SK-N-SH (cell line): ENCODE data around the gene PRKN. TPM values are rescaled to one million over a fixed set of nuclear protein-coding genes. Genes with fewer than 3 reads are reported as not detected.
A peak's percentile ranks its signal among the peaks of the same experiment; 100 is the strongest.

Experiments
- CTCF ChIA-PET: fragments of 300-600, 350-600 bp; formaldehyde crosslinking; extraction: SDS; loops from one replicate; lab custom pipeline; 2021; lab: Yijun Ruan, JAX
- POLR2A ChIA-PET: fragments of 350-600 bp; sonication (Branson Sonifier 250); formaldehyde crosslinking; extraction: SDS; loops from one replicate; lab custom pipeline; 2020; ENCODE audit warnings: antibody characterized with exemption, inconsistent platforms; lab: Yijun Ruan, JAX
- DNase-seq: peaks from one replicate; pipeline ENCODE4 v3.0.0; 2012
- H2AFZ ChIP-seq: fragments of 200-600 bp; sonication (generic); 2 replicates; pipeline ENCODE4 v1.8.1; 2016; ENCODE audit warnings: antibody characterized with exemption, mild to moderate bottlenecking, low read depth
- H3F3A ChIP-seq: fragments of 200-600 bp; sonication (generic); replicated peaks from 2 replicates; pipeline ENCODE3; 2016; ENCODE audit warnings: antibody characterized with exemption, mild to moderate bottlenecking; ENCODE audit not compliant: insufficient read depth
- H3K27ac ChIP-seq, 2 experiments: fragments of 200-500 bp in 1 of 2; fragments of 200-600 bp in 1 of 2; sonication (Bioruptor generic) in 1 of 2; sonication (generic), shearing (Covaris generic) in 1 of 2; 2 replicates each; pipeline versions ENCODE4 v1.5.1 to v1.6.1; 2014 to 2016; ENCODE audit warnings: low read depth in 2 of 2, inconsistent platforms in 1 of 2, low read length in 1 of 2, mild to moderate bottlenecking in 1 of 2, mixed read lengths in 1 of 2
- H3K27me3 ChIP-seq: fragments of 200-600 bp; sonication (generic), shearing (Covaris generic); 2 replicates; pipeline ENCODE4 v1.6.1; 2016; ENCODE audit warnings: mixed run types; ENCODE audit not compliant: insufficient read depth
- H3K36me3 ChIP-seq, 2 experiments: fragments of 200-500 bp in 1 of 2; fragments of 200-600 bp in 1 of 2; sonication (Bioruptor generic) in 1 of 2; sonication (generic) in 1 of 2; replicated peaks in 1 of 2; 2 replicates each; pipeline versions ENCODE3 to v1.5.1; 2014 to 2016; ENCODE audit warnings: low read length in 1 of 2, mild to moderate bottlenecking in 1 of 2; ENCODE audit not compliant: insufficient read depth in 2 of 2, control insufficient read depth in 1 of 2
- H3K4me1 ChIP-seq, 2 experiments: fragments of 200-500 bp in 1 of 2; fragments of 200-600 bp in 1 of 2; sonication (Bioruptor generic) in 1 of 2; sonication (generic), shearing (Covaris generic) in 1 of 2; 2 replicates each; pipeline versions ENCODE4 v1.5.1 to v1.6.1; 2014 to 2016; ENCODE audit warnings: low read depth in 1 of 2, low read length in 1 of 2, mixed run types in 1 of 2; ENCODE audit not compliant: insufficient read depth in 2 of 2, control insufficient read depth in 1 of 2
- H3K4me2 ChIP-seq: fragments of 200-600 bp; sonication (generic), shearing (Covaris generic); 2 replicates; pipeline ENCODE4 v1.6.1; 2017; ENCODE audit warnings: mixed run types
- H3K4me3 ChIP-seq, 2 experiments: fragments of 200-500 bp in 1 of 2; fragments of 200-600 bp in 1 of 2; sonication (Bioruptor generic) in 1 of 2; sonication (generic), shearing (Covaris generic) in 1 of 2; 2 replicates each; pipeline versions ENCODE4 v1.5.1 to v1.8.1; 2014 to 2016; ENCODE audit warnings: low read depth in 2 of 2, inconsistent platforms in 1 of 2, low read length in 1 of 2, mild to moderate bottlenecking in 1 of 2, mixed read lengths in 1 of 2, moderate library complexity in 1 of 2
- H3K79me2 ChIP-seq: fragments of 200-600 bp; sonication (generic); 2 replicates; pipeline ENCODE4 v1.8.1; 2017; ENCODE audit warnings: mild to moderate bottlenecking; ENCODE audit not compliant: insufficient read depth
- H3K9ac ChIP-seq: fragments of 200-600 bp; sonication (generic); 2 replicates; pipeline ENCODE4 v1.6.1; 2017; ENCODE audit warnings: mixed run types
- H3K9me2 ChIP-seq: fragments of 200-600 bp; sonication (generic); 2 replicates; pipeline ENCODE4 v1.6.1; 2017; ENCODE audit warnings: mixed run types
- H3K9me3 ChIP-seq: fragments of 200-600 bp; sonication (generic); 2 replicates; pipeline ENCODE4 v1.6.1; 2017; ENCODE audit warnings: mixed run types, mild to moderate bottlenecking, moderate library complexity
- H4K20me1 ChIP-seq: fragments of 200-600 bp; sonication (generic); 2 replicates; pipeline ENCODE4 v1.6.1; 2017; ENCODE audit warnings: mild to moderate bottlenecking, mixed run types; ENCODE audit not compliant: insufficient read depth
- CTCF ChIP-seq: fragments of 200-600 bp; sonication (generic); IDR thresholded peaks from 2 replicates; pipeline ENCODE4 v1.6.1; 2017; ENCODE audit warnings: antibody characterized with exemption, mild to moderate bottlenecking, moderate library complexity
- EZH2phosphoT487 ChIP-seq: fragments of 200-600 bp; sonication (generic); IDR thresholded peaks from 2 replicates; pipeline ENCODE4 v1.6.1; 2017; ENCODE audit warnings: low read depth, mixed run types, mild to moderate bottlenecking, antibody characterized with exemption, moderate library complexity, borderline replicate concordance
- FOSL2 ChIP-seq: IDR thresholded peaks from 2 replicates; pipeline ENCODE4 v1.4.0; 2012; ENCODE audit warnings: low read depth, mild to moderate bottlenecking, moderate library complexity, borderline replicate concordance
- GABPA ChIP-seq: IDR thresholded peaks from 2 replicates; pipeline ENCODE4 v1.4.0; 2012; ENCODE audit warnings: low read depth, mild to moderate bottlenecking
- GATA2 ChIP-seq: sonication (generic); formaldehyde crosslinking; IDR thresholded peaks from 2 replicates; pipeline ENCODE4 v1.5.0; 2020; ENCODE audit warnings: mild to moderate bottlenecking, missing genetic modification reagents
- IRF3 ChIP-seq: fragments of 150-350 bp; IDR thresholded peaks from 2 replicates; pipeline ENCODE4 v1.6.1; 2016; ENCODE audit warnings: mild to moderate bottlenecking, low read depth, low read length
- JUND ChIP-seq: IDR thresholded peaks from 2 replicates; pipeline ENCODE4 v1.4.0; 2012
- MEF2A ChIP-seq: IDR thresholded peaks from 2 replicates; pipeline ENCODE4 v1.4.0; 2012; ENCODE audit warnings: low read depth, borderline replicate concordance
- MXI1 ChIP-seq: IDR thresholded peaks from 2 replicates; pipeline ENCODE4 v1.6.1; 2012; ENCODE audit warnings: mild to moderate bottlenecking, low read depth, low read length, improper control_type of control experiment
- PBX3 ChIP-seq: IDR thresholded peaks from 2 replicates; pipeline ENCODE4; 2012
- RAD21 ChIP-seq: IDR thresholded peaks from 2 replicates; pipeline ENCODE4 v1.6.1; 2012; ENCODE audit warnings: mild to moderate bottlenecking, low read length
- RCOR1 ChIP-seq: fragments of 150-350 bp; IDR thresholded peaks from 2 replicates; pipeline ENCODE4 v1.6.1; 2017; ENCODE audit warnings: antibody characterized with exemption, low read length
- TAF1 ChIP-seq: IDR thresholded peaks from 2 replicates; pipeline ENCODE4 v1.6.1; 2012; ENCODE audit warnings: low read depth, mild to moderate bottlenecking, low read length, moderate library complexity, borderline replicate concordance
- ZBTB33 ChIP-seq: IDR thresholded peaks from 2 replicates; pipeline ENCODE4 v1.4.0; 2012; ENCODE audit warnings: low read depth, borderline replicate concordance
- WGBS: methylation state at CpG from one replicate; pipeline ENCODE4 v1.1.6; 2017; ENCODE audit warnings: low lambda C conversion rate; 5-methylcytosine and 5-hydroxymethylcytosine counted together
- polyA plus RNA-seq, 3 experiments: library from polyadenylated mRNA; depleted of rRNA; stranded (reverse); fragments of >200 nt; gene quantifications; 2 replicates each; pipeline ENCODE4 v1.2.3, GENCODE V29; 2012

PRKN gene
- polyA plus RNA-seq, 1 of the 3 experiments (the other 2 are of a cell fraction): 0.76 TPM

GRCh38 chr6:161414707-161415106 lies 1312.9 kb downstream of the PRKN start (continued):
- no peak for TF ChIP-seq CTCF
- TF ChIP-seq MEF2A: no peak
- TF ChIP-seq ZBTB33: no peak
- no peak for TF ChIP-seq TAF1
- no peak for TF ChIP-seq PBX3
- TF ChIP-seq JUND: no peak

GRCh38 chr6:161414180-161414579 lies 1313.4 kb downstream of the PRKN start:
- TF ChIP-seq RAD21 (no peak), FOSL2 (no peak), GABPA (no peak), RCOR1 (peak; percentile 73; the same call in 1 of the 2 replicates), IRF3 (no peak), GATA2 (CRISPR knock-in tag) (peak; percentile 38; the same call in 1 of the 2 replicates), EZH2phosphoT487 (no peak), MXI1 (no peak; the same call in 1 of the 2 replicates)
- TF ChIP-seq, all 33 proteins: peak for 2
- Histone ChIP-seq H3K36me3 (no peaks in the 10 kb centered on the region), H3K9ac (no peak overlapping the region), H3F3A (no peaks in the 10 kb centered on the region), H2AFZ (no peak overlapping the region), H3K27ac (no peak overlapping the region), H3K4me3 (no peak overlapping the region), H3K4me2 (no peak overlapping the region), H4K20me1 (no peaks in the 10 kb centered on the region), H3K9me2 (no peaks in the 10 kb centered on the region), H3K9me3 (no peaks in the 10 kb centered on the region), H3K4me1 (peaks cover 0 to 27% of the 10 kb centered on the region in 2 experiments; a peak in 2 of 4 replicates), H3K27me3 (no peaks in the 10 kb centered on the region), H3K79me2 (no peaks in the 10 kb centered on the region)
- POLR2A ChIA-PET: no interaction called here
- 54% methylated on average over 7 of the region's 11 CpGs for WGBS
- peak; percentile 72 for DNase-seq
- CTCF ChIA-PET: interaction anchor here (1.3 to 5.2 kb wide), 3 partner anchors 9 to 20 kb away, joined by 3 to 52 read pairs (median 3); no protein-coding TSS in a partner anchor
